AG09309 (cell line): Measurements from ENCODE around the gene GLIS1.

Source experiments
- DNase-seq: peaks from one replicate; pipeline ENCODE4 v3.0.0-alpha.2; 2010; ENCODE audit warnings: low read depth
- H3K4me3 ChIP-seq: 2 replicates; pipeline ENCODE4 v1.5.1; 2011; ENCODE audit warnings: mild to moderate bottlenecking, low read depth, low read length, moderate library complexity; ENCODE audit not compliant: control insufficient read depth
- TF ChIP-seq, protein P1 (sequence below): IDR thresholded peaks from 2 replicates; pipeline ENCODE4 v1.5.1; 2011; ENCODE audit warnings: mild to moderate bottlenecking, low read depth, low read length, inconsistent platforms; ENCODE audit not compliant: insufficient read depth, control insufficient read depth; ENCODE audit errors: missing control alignments

Gene GLIS1

DNA sequence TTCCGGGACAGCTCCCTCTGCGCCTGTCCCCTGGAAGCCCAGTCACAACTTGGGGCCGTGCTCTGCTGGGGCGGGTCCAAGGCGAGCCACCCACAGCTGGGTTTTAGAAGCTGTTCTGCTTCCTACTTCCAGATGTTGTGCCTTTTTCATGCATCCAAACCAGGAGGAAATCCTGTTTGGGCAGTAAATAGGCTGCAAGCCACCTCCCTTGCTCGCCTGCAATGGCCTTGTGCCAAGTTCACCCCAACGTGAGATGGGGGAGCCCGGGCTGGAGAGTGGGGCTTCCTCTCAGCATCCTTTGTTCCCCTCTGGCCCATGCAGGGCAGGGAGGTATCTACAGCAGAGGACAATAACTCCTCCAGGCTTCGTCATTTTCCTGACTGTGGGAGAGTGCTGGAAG is 206.6 kb downstream of the GLIS1 start:
- no peak overlapping the region for H3K4me3 ChIP-seq
- TF ChIP-seq, protein P1, sequence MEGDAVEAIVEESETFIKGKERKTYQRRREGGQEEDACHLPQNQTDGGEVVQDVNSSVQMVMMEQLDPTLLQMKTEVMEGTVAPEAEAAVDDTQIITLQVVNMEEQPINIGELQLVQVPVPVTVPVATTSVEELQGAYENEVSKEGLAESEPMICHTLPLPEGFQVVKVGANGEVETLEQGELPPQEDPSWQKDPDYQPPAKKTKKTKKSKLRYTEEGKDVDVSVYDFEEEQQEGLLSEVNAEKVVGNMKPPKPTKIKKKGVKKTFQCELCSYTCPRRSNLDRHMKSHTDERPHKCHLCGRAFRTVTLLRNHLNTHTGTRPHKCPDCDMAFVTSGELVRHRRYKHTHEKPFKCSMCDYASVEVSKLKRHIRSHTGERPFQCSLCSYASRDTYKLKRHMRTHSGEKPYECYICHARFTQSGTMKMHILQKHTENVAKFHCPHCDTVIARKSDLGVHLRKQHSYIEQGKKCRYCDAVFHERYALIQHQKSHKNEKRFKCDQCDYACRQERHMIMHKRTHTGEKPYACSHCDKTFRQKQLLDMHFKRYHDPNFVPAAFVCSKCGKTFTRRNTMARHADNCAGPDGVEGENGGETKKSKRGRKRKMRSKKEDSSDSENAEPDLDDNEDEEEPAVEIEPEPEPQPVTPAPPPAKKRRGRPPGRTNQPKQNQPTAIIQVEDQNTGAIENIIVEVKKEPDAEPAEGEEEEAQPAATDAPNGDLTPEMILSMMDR = no peak
- DNase-seq = no peak

DNA sequence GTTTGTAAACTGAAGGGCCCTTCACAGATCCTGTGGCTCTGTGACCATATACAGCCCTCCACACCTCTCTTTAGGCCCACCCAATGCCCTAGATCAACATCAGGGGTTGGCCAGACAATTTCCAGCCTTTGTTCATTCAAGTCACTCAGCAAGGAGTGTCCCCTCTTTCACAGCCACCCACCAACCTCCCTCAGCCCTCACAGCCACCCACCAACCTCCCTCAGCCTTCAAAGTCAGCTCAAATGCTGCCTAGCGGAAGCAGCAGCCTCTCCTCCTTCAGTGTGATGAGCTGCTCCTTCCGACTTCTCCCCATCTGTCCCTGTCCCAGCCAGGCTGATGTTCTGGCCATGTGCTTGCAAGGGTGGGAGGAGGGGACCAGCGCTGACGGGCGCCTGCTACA is 208.4 kb downstream of the GLIS1 start:
- H3K4me3 ChIP-seq = no peak overlapping the region
- no peak for DNase-seq
- TF ChIP-seq, protein P1 = no peak

DNA sequence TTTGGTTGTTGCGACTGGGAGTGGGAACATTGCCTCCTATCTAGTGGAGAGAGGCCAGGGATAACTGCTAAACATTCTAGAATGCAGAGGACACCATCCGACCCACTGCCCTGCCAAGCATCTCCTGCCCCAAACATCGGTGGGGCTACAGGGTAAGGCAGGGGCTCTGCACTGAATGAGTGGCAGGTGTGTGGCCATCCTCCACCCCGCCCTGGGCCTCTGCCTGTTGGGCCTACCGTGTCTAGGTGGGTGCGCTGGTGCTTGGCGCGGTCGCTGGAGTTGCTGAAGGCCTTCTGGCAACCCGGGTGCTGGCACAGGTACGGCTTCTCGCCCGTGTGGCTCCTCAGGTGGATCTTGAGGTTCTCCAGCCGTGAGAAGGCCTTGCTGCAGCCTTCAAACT is 209.4 kb downstream of the GLIS1 start:
- H3K4me3 ChIP-seq = no peak overlapping the region
- TF ChIP-seq, protein P1 = no peak
- no peak for DNase-seq

DNA sequence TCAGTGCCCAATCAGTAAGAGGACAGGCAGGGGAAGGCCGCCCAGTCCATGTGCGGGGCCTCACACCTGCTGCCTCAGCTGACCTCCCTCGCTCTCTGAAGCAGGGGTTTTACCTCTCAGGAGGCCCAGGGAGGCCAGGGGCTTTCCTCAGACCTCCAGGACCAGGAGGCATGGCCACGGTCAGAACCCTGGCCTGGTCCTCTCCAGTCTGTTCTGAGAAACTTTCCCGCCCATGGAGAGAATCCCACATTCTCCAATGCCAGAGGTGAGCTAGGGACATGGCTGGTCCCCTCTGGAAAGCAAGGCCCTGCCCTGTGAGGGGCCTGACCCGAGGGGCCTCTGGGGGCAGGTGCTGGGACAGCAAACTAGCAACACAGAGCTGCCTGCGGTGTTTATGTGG is 211.6 kb downstream of the GLIS1 start:
- no peak for DNase-seq
- no peak overlapping the region for H3K4me3 ChIP-seq
- TF ChIP-seq, protein P1 = no peak

DNA sequence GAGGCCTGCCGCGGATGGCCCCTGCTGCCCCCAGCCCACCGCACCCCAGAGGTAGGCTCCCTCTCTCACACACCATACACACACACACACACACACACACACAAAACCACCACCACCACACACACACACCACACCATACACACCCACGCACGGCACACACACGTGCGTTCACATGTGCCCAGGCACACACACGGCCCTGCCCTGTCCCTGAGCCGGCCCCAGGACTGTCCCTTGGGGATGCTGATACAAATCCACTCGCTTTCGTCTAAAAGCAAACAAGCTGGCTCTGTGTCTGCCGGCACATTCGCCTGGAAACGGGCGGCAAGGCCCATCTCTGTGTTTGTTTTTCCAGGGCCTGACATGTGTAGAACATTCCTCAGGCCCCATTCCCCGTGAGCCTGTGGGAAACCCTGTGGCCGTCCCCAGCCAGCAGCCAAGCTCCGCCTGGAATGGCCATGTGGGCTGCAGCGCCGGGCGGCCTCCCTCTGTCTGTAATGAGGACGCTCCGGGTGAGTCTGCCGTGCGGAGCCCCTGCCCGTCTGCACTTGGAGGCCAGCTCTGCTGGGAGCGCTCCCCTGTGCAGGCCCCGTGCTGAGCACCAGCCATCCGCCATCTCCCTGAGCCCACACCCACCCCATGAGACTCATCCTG is 212.4 kb downstream of the GLIS1 start:
- no peak overlapping the region for H3K4me3 ChIP-seq
- DNase-seq = peak; percentile 27
- TF ChIP-seq, protein P1 = no peak

DNA sequence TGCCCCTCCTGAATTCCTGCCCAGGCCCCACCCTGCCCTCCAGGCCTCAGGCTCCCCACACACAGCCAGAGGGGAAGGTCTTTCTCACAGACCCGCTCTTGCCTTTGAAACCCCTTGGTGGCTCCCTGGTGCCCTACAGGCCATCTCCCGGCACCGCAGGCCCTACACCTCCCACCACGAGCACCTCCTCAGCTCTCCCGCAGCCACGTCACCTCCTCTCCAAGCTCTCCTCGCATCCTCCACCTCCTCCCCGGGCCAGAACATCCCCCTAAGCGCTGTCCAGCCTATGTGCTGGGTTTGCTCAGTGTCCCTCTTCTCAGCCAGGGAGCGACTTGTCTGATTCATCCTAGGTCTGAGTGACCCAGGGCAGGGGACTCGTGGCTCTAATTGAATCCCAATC is 213.4 kb downstream of the GLIS1 start:
- TF ChIP-seq, protein P1 = no peak
- no peak for DNase-seq
- H3K4me3 ChIP-seq = no peak overlapping the region
